Measurements from ENCODE around the gene IL4.

Gene IL4

GRCh38 chr5:132658381-132659302 lies 15.1 kb upstream of the IL4 start:
- DNase-seq, result no peak

GRCh38 chr5:132659598-132660493 lies 13.9 kb upstream of the IL4 start:
- no peak for DNase-seq

- no peak for DNase-seq
Observed at GRCh38 chr5:132661231-132662003, 12.4 kb upstream of the IL4 start.

- no peak for DNase-seq
Observed at GRCh38 chr5:132662004-132662401, 11.8 kb upstream of the IL4 start.

- peak; percentile 79 for DNase-seq
Observed at GRCh38 chr5:132662925-132663770, 10.6 kb upstream of the IL4 start.

GRCh38 chr5:132663771-132664695 lies 9.8 kb upstream of the IL4 start:
- no peak for DNase-seq

GRCh38 chr5:132664696-132665209 lies 9.0 kb upstream of the IL4 start:
- DNase-seq, result no peak

GRCh38 chr5:132665574-132666080 lies 8.2 kb upstream of the IL4 start:
- no peak for DNase-seq

GRCh38 chr5:132666310-132667123 lies 7.3 kb upstream of the IL4 start:
- no peak for DNase-seq

GRCh38 chr5:132667309-132667708 lies 6.5 kb upstream of the IL4 start:
- DNase-seq, result no peak

- DNase-seq, result no peak
Observed at GRCh38 chr5:132667761-132668705, 5.8 kb upstream of the IL4 start.

- no peak for DNase-seq
Observed at GRCh38 chr5:132668706-132669454, 4.9 kb upstream of the IL4 start.

GRCh38 chr5:132669455-132669820 lies 4.4 kb upstream of the IL4 start:
- no peak for DNase-seq

GRCh38 chr5:132669966-132670882 lies 3.6 kb upstream of the IL4 start:
- DNase-seq, result no peak

GRCh38 chr5:132671000-132671399 lies 2.8 kb upstream of the IL4 start:
- DNase-seq, result no peak

- DNase-seq, result no peak
Observed at GRCh38 chr5:132673488-132673887, 301 bp upstream of the IL4 start.
